Measurements from ENCODE around the gene DNAAF3.

DNA sequence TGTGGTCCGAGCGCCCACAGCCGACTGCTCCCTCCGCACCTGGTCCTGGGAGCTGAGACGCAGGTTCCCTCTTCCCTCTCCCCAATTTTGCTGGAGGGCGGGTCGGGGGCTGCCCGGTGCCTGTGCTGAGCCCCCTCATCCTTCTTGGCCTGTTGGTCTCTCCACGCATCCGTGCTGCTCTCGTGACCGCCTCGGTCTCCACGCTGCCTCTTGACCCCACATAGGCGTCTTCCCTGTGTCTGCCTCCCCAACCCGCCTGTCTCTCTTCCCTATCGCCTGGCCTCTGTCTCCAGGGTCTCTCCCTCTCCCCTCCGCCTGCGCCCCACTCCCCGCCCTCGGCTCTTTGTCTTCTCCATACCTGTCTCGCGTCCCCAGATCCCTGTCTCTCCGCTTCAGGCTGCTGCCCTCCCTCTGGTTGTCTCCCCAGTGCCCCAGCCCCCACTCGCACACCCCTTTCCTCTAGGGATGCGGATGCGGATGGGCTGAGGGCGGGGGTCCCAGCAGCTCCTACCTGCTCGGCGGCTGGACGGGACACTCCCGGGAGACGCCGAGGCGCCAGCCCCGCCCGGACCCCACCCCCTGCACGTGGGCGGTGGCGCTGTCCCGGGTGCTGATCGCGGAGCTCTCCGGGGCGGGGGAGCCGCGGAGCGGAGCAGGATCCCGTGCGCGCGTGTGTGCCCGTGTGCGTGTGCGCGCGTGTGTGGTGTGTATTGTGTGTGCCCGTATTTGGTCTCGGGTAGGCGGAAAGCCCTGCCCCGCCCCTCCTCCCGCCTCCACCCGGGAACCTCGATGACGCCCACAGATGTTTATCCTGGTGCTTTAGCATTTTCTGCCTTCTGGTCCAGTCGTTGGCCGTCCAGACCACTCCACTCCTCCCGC is 13.4 kb upstream of the DNAAF3 start, which contains the start of gene SYT5:
- TF ChIP-seq, protein P1, sequence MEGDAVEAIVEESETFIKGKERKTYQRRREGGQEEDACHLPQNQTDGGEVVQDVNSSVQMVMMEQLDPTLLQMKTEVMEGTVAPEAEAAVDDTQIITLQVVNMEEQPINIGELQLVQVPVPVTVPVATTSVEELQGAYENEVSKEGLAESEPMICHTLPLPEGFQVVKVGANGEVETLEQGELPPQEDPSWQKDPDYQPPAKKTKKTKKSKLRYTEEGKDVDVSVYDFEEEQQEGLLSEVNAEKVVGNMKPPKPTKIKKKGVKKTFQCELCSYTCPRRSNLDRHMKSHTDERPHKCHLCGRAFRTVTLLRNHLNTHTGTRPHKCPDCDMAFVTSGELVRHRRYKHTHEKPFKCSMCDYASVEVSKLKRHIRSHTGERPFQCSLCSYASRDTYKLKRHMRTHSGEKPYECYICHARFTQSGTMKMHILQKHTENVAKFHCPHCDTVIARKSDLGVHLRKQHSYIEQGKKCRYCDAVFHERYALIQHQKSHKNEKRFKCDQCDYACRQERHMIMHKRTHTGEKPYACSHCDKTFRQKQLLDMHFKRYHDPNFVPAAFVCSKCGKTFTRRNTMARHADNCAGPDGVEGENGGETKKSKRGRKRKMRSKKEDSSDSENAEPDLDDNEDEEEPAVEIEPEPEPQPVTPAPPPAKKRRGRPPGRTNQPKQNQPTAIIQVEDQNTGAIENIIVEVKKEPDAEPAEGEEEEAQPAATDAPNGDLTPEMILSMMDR (conservative IDR thresholded peaks at IDR 0.05; ENCODE audit: low read depth, low read length): no peak
- TF ChIP-seq EZH2 (IDR thresholded peaks at IDR 0.05; ENCODE audit: borderline replicate concordance, low read depth, low read length, poor library complexity, severe bottlenecking): no peak

Measured in A673 (cell line).